ENCODE results near the gene MEPCE. TPM values are rescaled to one million over a fixed set of nuclear protein-coding genes. Genes with fewer than 3 reads are reported as not detected.

Gene MEPCE
- total RNA-seq, 6 experiments from 2014 or later = 17.1 to 25.1 (median 20.7) TPM

- H3K4me1 ChIP-seq = peaks cover 0 to 34% (median 3%) of the 10 kb centered on the region in 4 donors
- no peak overlapping the region for H3K4me3 ChIP-seq
- TF ChIP-seq POLR2A (IDR thresholded peaks at IDR 0.05) = no peak
- TF ChIP-seq CTCF (IDR thresholded peaks at IDR 0.05) = no peak
- peaks cover 0 to 21% (median 4%) of the 10 kb centered on the region in 4 donors for H3K36me3 ChIP-seq
- H3K27me3 ChIP-seq = no peaks in the 10 kb centered on the region
- peak overlapping the region in 1 of 3 donors; percentile 18 for H3K27ac ChIP-seq
- 65% methylated on average over 8 of the region's 10 CpGs for WGBS (ENCODE audit: insufficient coverage, low coverage, low lambda C conversion rate, missing lambda C conversion rate)
- no peaks in the 10 kb centered on the region for H3K9me3 ChIP-seq
- intact Hi-C loops (cut with DNase I) = no loop called here
- ATAC-seq = no peak
- no peak for DNase-seq
Measured at GRCh38 chr7:100433592-100434296, 4.1 kb downstream of the MEPCE start.

GRCh38 chr7:100434297-100435144, 4.9 kb downstream of the MEPCE start:
- 72% methylated on average over 20 of the region's 22 CpGs for WGBS (ENCODE audit: insufficient coverage, low coverage, low lambda C conversion rate, missing lambda C conversion rate)
- no peak for DNase-seq
- no peak for ATAC-seq

GRCh38 chr7:100435401-100436304, 6.0 kb downstream of the MEPCE start:
- TF ChIP-seq CTCF (IDR thresholded peaks at IDR 0.05) = no peak
- TF ChIP-seq POLR2A (IDR thresholded peaks at IDR 0.05) = no peak
- 8% methylated on average over 10 of the region's 81 CpGs for WGBS (ENCODE audit: insufficient coverage, low coverage, low lambda C conversion rate, missing lambda C conversion rate)
- intact Hi-C loops (cut with DNase I) = no loop called here
- Histone ChIP-seq H3K27me3 (no peaks in the 10 kb centered on the region), H3K9me3 (no peaks in the 10 kb centered on the region), H3K36me3 (peaks cover 0 to 21% (median 4%) of the 10 kb centered on the region in 4 donors), H3K27ac (peak overlapping the region; percentile 88 to 99 (median 99)), H3K4me3 (peak overlapping the region; percentile 80 to 92 (median 84)), H3K4me1 (peaks cover 0 to 29% (median 3%) of the 10 kb centered on the region in 4 donors)
- DNase-seq (peak; percentile 67 to 78 (median 76)), ATAC-seq (peak; percentile 24 to 61 (median 48))

More at GRCh38 chr7:100434297-100435144, 4.9 kb downstream of the MEPCE start:
- peak overlapping the region in 1 of 3 donors; percentile 99 for H3K27ac ChIP-seq
- intact Hi-C loops (cut with DNase I) = no loop called here
- no peak for TF ChIP-seq POLR2A (IDR thresholded peaks at IDR 0.05)
- TF ChIP-seq CTCF (IDR thresholded peaks at IDR 0.05) = no peak
- H3K27me3 ChIP-seq = no peaks in the 10 kb centered on the region
- no peaks in the 10 kb centered on the region for H3K9me3 ChIP-seq
- H3K36me3 ChIP-seq = peaks cover 0 to 21% (median 4%) of the 10 kb centered on the region in 4 donors
- H3K4me3 ChIP-seq = peak overlapping the region; percentile 80 to 92 (median 84)
- H3K4me1 ChIP-seq = peaks cover 0 to 34% (median 3%) of the 10 kb centered on the region in 4 donors

All from right lobe of liver (tissue), 6 donors.